ENCODE data around the gene IL27RA.
A peak's percentile ranks its signal among the peaks of the same experiment; 100 is the strongest.

Gene IL27RA

GRCh38 chr19:13993590-13994300 is 37.8 kb upstream of the IL27RA start:
- no peaks in the 10 kb centered on the region for H3K4me1 ChIP-seq (ENCODE audit: control insufficient read depth, insufficient read depth, low read length)
- TF ChIP-seq ZNF777 (tag by site-specific recombination; IDR thresholded peaks at IDR 0.05; ENCODE audit: borderline replicate concordance), result no peak
- TF ChIP-seq ZNF776 (tag by site-specific recombination; IDR thresholded peaks at IDR 0.05; ENCODE audit: borderline replicate concordance), result no peak
- TF ChIP-seq PRDM10 (tag by site-specific recombination; IDR thresholded peaks at IDR 0.05), result peak; percentile 72
- TF ChIP-seq ZNF24 (tag by site-specific recombination; IDR thresholded peaks at IDR 0.05), result no peak
- no peak for TF ChIP-seq ZNF707 (tag by site-specific recombination; IDR thresholded peaks at IDR 0.05)
- CTCF ChIA-PET, result interaction anchor here (0.7 to 0.8 kb wide), 2 partner anchors 29 to 88 kb away, joined by 3 to 5 read pairs; no protein-coding TSS in a partner anchor
- no peaks in the 10 kb centered on the region for H3K9me3 ChIP-seq (ENCODE audit: control insufficient read depth, insufficient read depth, low read depth, low read length)
- POLR2A ChIA-PET, result interaction anchor here (0.6 to 1.8 kb wide), 3 partner anchors 12 to 167 kb away, joined by 5 to 8 read pairs (median 5); partner anchors contain the start of gene RFX1
- no peak overlapping the region for H3K27ac ChIP-seq (ENCODE audit: extremely low read depth, low read depth, low read length)
- no peak overlapping the region for H3K4me3 ChIP-seq (ENCODE audit: low read depth, low read length)
- H3K36me3 ChIP-seq (ENCODE audit: control insufficient read depth in 2 of 2, insufficient read depth in 1 of 2, low read length in 2 of 2), result peaks cover 11 to 35% of the 10 kb centered on the region in 2 experiments; a peak in 2 of 3 replicates

- H3K9me3 ChIP-seq (ENCODE audit: control insufficient read depth, insufficient read depth, low read depth, low read length), result no peaks in the 10 kb centered on the region
- ChIA-PET CTCF (interaction anchor here (0.5 to 0.8 kb wide), 4 partner anchors 64 to 158 kb away, joined by 3 read pairs; no protein-coding TSS in a partner anchor), POLR2A (interaction anchor here (1.0 kb wide), 1 partner anchor 12 kb away, joined by 5 read pairs; no protein-coding TSS in a partner anchor)
- H3K27ac ChIP-seq (ENCODE audit: extremely low read depth, low read depth, low read length), result no peak overlapping the region
- no peaks in the 10 kb centered on the region for H3K4me1 ChIP-seq (ENCODE audit: control insufficient read depth, insufficient read depth, low read length)
- peaks cover 11 to 37% of the 10 kb centered on the region in 2 experiments; a peak in 2 of 3 replicates for H3K36me3 ChIP-seq (ENCODE audit: control insufficient read depth in 2 of 2, insufficient read depth in 1 of 2, low read length in 2 of 2)
- no peak overlapping the region for H3K4me3 ChIP-seq (ENCODE audit: low read depth, low read length)
- TF ChIP-seq SP7 (tag by site-specific recombination; IDR thresholded peaks at IDR 0.05) (no peak), HOXC10 (CRISPR knock-in tag; IDR thresholded peaks at IDR 0.05) (no peak), ZNF837 (tag by site-specific recombination; IDR thresholded peaks at IDR 0.05) (no peak), ZNF114 (tag by site-specific recombination; IDR thresholded peaks at IDR 0.05) (no peak), ZNF174 (tag by site-specific recombination; IDR thresholded peaks at IDR 0.05) (no peak), ZNF24 (tag by site-specific recombination; IDR thresholded peaks at IDR 0.05) (no peak), SETDB1 (IDR thresholded peaks at IDR 0.05; ENCODE audit: insufficient read length, low read length) (no peak), ZBTB48 (tag by site-specific recombination; IDR thresholded peaks at IDR 0.05) (no peak), ZNF157 (tag by site-specific recombination; IDR thresholded peaks at IDR 0.05) (no peak), ZNF184 (tag by site-specific recombination; IDR thresholded peaks at IDR 0.05) (no peak), ZNF549 (tag by site-specific recombination; IDR thresholded peaks at IDR 0.05) (no peak), ZNF707 (tag by site-specific recombination; IDR thresholded peaks at IDR 0.05) (no peak), PBX3 (CRISPR knock-in tag; IDR thresholded peaks at IDR 0.05) (no peak), HOXA7 (CRISPR knock-in tag; IDR thresholded peaks at IDR 0.05; ENCODE audit: borderline replicate concordance) (no peak), ZNF677 (tag by site-specific recombination; IDR thresholded peaks at IDR 0.05) (no peak), ZNF548 (tag by site-specific recombination; IDR thresholded peaks at IDR 0.05) (no peak)
These were observed 36.4 kb upstream of the IL27RA start for GRCh38 chr19:13995017-13995728.

Data from HEK293 (cell line).